ENCODE measurements around the gene PTGES2.

The PTGES2 gene

DNA sequence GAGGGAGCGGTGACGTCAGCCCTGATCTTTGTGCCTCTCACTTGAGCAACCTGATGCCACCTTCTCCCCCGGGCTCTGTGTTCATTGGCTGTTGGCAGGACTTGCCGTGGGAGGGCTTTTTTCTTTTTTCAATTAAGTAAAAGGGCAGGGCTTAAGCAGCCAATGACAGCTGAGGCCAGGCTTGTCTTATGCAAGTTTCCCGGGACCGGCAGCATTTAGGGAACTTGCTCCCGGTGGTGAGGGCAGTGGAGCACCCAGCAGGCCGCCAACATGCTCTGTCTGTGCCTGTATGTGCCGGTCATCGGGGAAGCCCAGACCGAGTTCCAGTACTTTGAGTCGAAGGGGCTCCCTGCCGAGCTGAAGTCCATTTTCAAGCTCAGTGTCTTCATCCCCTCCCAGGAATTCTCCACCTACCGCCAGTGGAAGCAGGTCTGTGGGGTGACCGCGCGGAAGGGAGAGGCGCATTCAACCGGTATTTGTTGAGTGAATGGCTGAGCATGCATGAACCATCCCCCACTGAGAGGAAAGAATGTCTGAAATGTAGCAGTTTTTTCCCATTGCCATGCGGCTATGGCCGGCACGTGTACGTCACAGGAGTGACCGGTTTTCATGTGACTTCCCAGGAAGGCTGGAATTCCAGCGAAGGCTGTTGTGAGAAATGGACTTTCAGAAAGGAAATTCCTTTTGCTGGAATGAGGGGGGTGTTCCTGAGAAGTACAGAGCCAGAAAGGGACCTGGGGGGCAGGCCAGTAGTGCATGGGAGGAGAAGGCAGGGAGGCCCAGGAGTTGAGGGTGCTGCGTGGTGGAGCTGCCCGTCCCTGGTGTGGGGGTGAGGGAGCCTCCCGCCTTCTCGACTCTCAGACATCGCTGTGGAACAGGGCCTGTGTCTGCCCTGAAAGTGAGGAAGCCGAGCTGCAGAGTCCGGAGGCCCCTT, 29.0 kb downstream of the PTGES2 start:
- TF ChIP-seq SPI1 (IDR thresholded peaks at IDR 0.05; ENCODE audit: low read depth, low read length), result no peak
- TF ChIP-seq TAF1 (IDR thresholded peaks at IDR 0.05; ENCODE audit: low read depth, low read length), result no peak
- no peak for TF ChIP-seq POU2F2 (IDR thresholded peaks at IDR 0.05; ENCODE audit: low read depth, low read length)
- DNase-seq (ENCODE audit: insufficient read length, low spot score) (no peak), FAIRE-seq (no peak)

DNA sequence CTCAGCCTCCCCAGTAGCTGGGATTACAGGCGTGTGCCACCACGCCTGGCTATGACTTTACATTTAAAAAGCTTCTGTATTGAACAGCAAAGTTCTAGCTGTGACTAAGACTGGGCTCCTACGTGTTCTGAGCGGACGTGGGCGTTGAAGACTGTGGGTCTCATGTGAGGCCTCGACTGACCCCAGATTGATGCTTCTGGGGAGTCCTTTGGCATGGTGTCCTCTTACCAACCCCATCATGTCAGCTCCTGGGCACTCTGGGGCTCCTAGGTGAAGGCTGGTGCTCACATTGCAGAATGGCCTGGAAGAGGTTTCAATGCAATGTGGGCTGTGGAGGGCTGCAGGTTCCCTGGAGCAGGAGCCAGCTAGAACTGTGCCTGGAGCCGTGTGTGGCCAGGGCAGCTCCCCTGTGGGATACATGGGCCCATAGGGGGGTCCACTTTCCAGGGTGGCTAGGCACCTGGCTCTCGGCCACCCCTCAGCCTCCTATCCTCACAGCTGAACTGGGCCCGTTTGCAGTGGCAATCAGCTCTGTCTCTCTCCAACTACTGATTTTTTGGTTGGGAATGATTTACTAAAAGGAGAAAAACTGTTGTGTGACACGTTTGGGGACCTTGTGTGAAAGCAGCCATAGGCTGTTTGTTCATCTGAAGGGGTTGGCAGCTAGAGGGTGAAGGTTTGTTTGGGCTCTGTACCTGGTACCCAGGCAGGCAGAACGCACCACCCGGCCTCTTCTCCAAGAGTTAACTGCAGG, 29.8 kb downstream of the PTGES2 start:
- no peak for DNase-seq (ENCODE audit: insufficient read length, low spot score)
- FAIRE-seq, result no peak
- TF ChIP-seq POLR2AphosphoS5 (IDR thresholded peaks at IDR 0.05; ENCODE audit: low read depth, low read length) (no peak), POU2F2 (IDR thresholded peaks at IDR 0.05; ENCODE audit: low read depth, low read length) (no peak), SPI1 (IDR thresholded peaks at IDR 0.05; ENCODE audit: low read depth, low read length) (no peak), TAF1 (IDR thresholded peaks at IDR 0.05; ENCODE audit: low read depth, low read length) (no peak), PAX5 (IDR thresholded peaks at IDR 0.05; ENCODE audit: insufficient read depth, low read length, severe bottlenecking) (no peak), POLR2A (IDR thresholded peaks at IDR 0.05; ENCODE audit: low read depth, low read length) (no peak)

DNA sequence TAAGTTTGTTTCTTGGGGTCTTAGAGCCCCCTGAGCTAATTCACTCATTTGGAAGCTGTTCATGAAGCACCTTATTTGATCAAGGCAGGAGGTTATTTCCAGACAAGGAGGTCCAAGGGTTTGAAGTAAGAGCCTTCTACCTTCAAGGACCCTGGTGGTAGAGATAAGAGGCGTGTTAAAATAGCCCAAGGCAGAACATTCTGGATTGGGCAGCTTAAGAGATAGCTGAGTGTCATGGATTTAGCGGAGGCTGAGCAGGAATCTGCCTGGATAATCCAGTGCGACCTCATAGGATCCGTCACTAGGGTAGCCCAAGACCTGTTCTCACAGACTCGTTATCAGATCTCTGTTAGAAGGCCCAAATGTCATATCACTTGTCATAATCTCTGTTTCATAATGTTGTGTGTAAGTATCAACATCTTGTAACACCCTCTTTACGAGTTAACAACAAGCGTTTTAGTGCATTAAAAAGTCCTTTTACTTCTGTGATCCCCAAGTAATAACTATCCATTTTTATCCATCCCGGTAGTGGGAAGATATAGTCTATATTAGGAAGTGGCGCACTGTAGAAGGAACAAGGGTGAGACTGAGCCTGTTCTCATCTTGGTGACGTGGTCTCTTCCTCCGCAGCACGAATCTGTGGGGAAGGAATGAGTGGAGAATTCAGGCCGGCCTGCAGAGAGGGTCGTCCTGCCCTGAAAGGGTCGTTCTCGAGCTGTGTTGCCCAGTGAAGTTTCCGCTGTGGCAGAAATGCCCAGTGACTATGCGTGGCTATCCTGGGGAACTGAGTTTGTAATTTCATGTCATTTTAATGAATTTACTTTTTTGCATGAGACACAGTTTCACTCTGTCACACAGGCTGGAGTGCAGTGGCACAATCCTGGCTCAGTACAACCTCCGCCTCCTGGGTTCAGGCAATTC, 30.7 kb downstream of the PTGES2 start:
- FAIRE-seq (no peak), DNase-seq (ENCODE audit: insufficient read length, low spot score) (no peak)
- TF ChIP-seq POU2F2 (IDR thresholded peaks at IDR 0.05; ENCODE audit: low read depth, low read length), result no peak
- TF ChIP-seq POLR2A (IDR thresholded peaks at IDR 0.05; ENCODE audit: low read depth, low read length), result no peak
- no peak for TF ChIP-seq TAF1 (IDR thresholded peaks at IDR 0.05; ENCODE audit: low read depth, low read length)
- no peak for TF ChIP-seq POLR2AphosphoS5 (IDR thresholded peaks at IDR 0.05; ENCODE audit: low read depth, low read length)
- TF ChIP-seq SPI1 (IDR thresholded peaks at IDR 0.05; ENCODE audit: low read depth, low read length), result no peak

DNA sequence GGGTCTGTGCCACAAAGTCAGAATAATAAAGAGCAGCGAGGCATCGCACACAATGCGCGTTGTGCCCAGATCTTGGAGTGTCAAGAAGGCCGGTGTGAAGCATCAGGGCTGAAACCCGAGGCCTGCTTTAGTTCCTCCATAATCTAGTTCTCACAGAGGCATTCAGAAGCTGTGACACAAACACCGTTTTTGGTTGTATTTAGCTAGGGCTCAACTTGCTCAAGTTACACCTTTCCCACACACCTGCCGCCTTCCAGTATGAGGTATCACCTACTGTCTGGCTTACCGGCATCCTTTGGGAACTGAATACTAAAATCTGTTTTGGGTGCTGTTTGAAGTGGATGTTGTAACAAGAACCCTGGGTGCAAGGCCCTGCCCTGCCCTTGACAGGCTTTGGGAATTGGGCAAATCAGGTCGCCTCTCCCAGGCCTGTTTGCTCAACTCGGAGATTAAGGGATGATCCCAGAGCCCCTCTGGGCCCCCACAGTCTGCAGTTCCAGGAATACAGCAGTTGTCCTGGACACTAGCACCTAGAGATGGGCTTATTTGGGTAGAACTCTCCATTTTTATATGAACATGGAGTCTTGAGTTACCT, 32.5 kb downstream of the PTGES2 start:
- FAIRE-seq (no peak), DNase-seq (ENCODE audit: insufficient read length, low spot score) (no peak)
- TF ChIP-seq POLR2AphosphoS5 (IDR thresholded peaks at IDR 0.05; ENCODE audit: low read depth, low read length) (no peak), POU2F2 (IDR thresholded peaks at IDR 0.05; ENCODE audit: low read depth, low read length) (no peak), POLR2A (IDR thresholded peaks at IDR 0.05; ENCODE audit: low read depth, low read length) (no peak), PAX5 (IDR thresholded peaks at IDR 0.05; ENCODE audit: insufficient read depth, low read length, severe bottlenecking) (no peak), TAF1 (IDR thresholded peaks at IDR 0.05; ENCODE audit: low read depth, low read length) (no peak), SPI1 (IDR thresholded peaks at IDR 0.05; ENCODE audit: low read depth, low read length) (no peak)

DNA sequence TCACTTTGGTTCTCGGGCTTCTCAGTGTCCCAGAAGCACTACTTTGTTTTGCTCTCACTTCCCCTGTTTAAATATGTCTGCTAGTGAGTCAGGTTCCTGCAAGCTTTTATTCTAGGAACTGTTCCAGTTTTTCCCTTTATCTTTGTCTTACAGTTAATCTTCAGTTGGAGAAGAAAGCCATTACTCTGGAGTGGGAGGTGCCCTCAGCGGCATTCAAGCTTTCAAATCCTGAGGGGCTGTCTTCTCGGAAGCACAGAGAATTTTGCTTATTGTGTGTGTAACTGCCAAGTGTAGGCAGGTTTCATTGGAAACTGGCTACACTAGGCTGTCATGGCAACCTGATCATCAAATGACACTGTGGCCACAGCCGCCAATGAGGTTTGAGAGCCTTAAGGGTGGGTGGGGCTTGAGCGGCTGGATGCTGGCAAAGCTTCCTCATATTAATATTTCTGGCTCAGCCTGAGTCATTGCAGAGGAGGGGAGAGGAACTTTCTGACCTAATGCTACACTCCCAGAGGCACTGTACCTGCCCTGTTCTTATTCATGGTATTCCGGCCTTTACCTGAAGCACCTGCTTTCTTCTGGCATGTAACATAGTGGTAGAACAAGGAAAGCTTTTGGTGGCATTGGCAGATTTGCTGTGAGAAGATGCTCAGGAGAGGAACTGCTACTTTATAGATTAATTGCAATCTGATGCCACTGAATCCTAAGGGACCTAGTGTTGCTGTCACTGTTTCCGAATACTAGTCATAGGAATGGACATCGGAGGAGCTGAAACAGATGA, 33.2 kb downstream of the PTGES2 start:
- DNase-seq (ENCODE audit: insufficient read length, low spot score) (peak; percentile 79), FAIRE-seq (peak; percentile 45)
- TF ChIP-seq PAX5 (IDR thresholded peaks at IDR 0.05; ENCODE audit: insufficient read depth, low read length, severe bottlenecking), result no peak
- peak; percentile 83 for TF ChIP-seq SPI1 (IDR thresholded peaks at IDR 0.05; ENCODE audit: low read depth, low read length)
- TF ChIP-seq TAF1 (IDR thresholded peaks at IDR 0.05; ENCODE audit: low read depth, low read length), result no peak
- no peak for TF ChIP-seq POLR2AphosphoS5 (IDR thresholded peaks at IDR 0.05; ENCODE audit: low read depth, low read length)
- 0 out of 2 replicates have a peak, but pooled peaks have one; percentile 30 for TF ChIP-seq POLR2A (IDR thresholded peaks at IDR 0.05; ENCODE audit: low read depth, low read length)
- TF ChIP-seq POU2F2 (IDR thresholded peaks at IDR 0.05; ENCODE audit: low read depth, low read length), result no peak

DNA sequence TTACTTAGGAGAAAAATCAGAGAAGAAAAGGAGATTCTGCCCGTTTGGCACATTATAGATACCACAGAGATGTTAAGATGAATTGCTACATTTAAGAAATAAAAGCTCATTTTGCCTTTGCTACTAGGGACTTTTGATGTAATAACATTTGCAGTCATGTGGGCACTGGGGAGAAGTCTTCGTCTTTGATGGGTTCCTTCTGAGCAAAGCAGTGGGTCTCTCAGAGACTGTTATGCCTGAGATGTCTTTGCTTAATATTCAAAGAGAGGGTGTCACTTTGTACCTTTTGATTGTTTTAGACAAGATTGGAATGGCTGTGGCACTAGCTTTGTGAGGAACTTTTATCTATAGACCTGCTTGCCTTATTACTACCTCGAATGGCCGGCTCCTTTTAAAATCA, 34.5 kb downstream of the PTGES2 start:
- DNase-seq (ENCODE audit: insufficient read length, low spot score) (no peak), FAIRE-seq (no peak)
- TF ChIP-seq POLR2A (IDR thresholded peaks at IDR 0.05; ENCODE audit: low read depth, low read length) (no peak), TAF1 (IDR thresholded peaks at IDR 0.05; ENCODE audit: low read depth, low read length) (no peak), PAX5 (IDR thresholded peaks at IDR 0.05; ENCODE audit: insufficient read depth, low read length, severe bottlenecking) (no peak), POU2F2 (IDR thresholded peaks at IDR 0.05; ENCODE audit: low read depth, low read length) (no peak), POLR2AphosphoS5 (IDR thresholded peaks at IDR 0.05; ENCODE audit: low read depth, low read length) (no peak), SPI1 (IDR thresholded peaks at IDR 0.05; ENCODE audit: low read depth, low read length) (no peak)

DNA sequence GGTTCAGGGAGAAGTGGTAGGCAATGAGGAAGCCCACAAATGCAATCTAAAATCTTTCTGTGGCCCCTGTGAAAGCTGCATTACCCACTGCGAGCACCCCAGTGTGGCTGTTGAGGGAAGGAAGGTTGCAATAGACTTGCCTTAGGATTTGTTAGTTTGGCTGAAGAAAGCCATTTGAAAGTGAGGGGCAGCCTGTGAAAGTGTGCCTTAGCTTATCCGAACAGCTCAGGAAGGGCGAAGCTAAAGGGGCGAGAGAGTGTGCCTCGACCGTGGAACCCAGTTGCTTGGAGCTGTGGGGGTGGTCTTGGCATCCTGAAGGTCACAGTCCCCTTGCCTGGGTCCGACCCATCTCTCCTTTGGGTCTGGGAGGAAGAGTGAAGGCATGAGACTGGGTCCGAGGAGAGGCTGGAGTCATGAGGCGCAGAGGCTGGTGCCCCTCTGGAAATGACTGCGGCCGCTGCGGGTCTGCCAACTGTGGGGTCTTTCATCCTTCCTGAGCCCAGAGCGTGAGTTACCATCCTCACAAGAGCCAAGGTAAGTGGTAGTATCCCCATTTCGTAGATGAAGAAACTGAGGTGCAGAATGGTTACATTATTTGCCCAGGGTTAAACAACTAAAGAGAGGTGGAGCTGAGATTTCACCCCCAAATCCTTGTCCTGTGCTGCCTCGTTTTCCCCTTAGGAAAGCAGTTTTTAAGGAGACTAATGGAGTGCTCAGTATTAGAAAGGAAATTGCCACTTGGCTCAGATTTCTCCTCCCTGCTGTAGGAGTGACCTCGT, 35.1 kb downstream of the PTGES2 start:
- DNase-seq (ENCODE audit: insufficient read length, low spot score), result no peak
- no peak for TF ChIP-seq PAX5 (IDR thresholded peaks at IDR 0.05; ENCODE audit: insufficient read depth, low read length, severe bottlenecking)
- no peak for TF ChIP-seq POLR2AphosphoS5 (IDR thresholded peaks at IDR 0.05; ENCODE audit: low read depth, low read length)
- no peak for TF ChIP-seq SPI1 (IDR thresholded peaks at IDR 0.05; ENCODE audit: low read depth, low read length)
- no peak for TF ChIP-seq POLR2A (IDR thresholded peaks at IDR 0.05; ENCODE audit: low read depth, low read length)
- no peak for TF ChIP-seq POU2F2 (IDR thresholded peaks at IDR 0.05; ENCODE audit: low read depth, low read length)
- no peak for TF ChIP-seq TAF1 (IDR thresholded peaks at IDR 0.05; ENCODE audit: low read depth, low read length)
- no peak for FAIRE-seq
